HEK293T (cell line): ENCODE measurements around the gene PTGER1.
"Not testable (repeated sequence)": the region's sequence is repeated elsewhere in the genome, so short reads cannot be mapped to it uniquely, and the experiment has no call there.

Source experiments
- CTCF ChIA-PET: fragments of 350-600 bp; formaldehyde crosslinking; extraction: SDS; loops from one replicate; lab custom pipeline; 2021; ENCODE audit warnings: antibody characterized with exemption, inconsistent platforms; lab: Yijun Ruan, JAX
- POLR2A ChIA-PET: fragments of 350-600 bp; formaldehyde crosslinking; extraction: SDS; loops from one replicate; lab custom pipeline; 2020; ENCODE audit warnings: antibody characterized with exemption, inconsistent platforms; lab: Yijun Ruan, JAX
- DNase-seq: peaks from one replicate; pipeline ENCODE4 v3.0.0; 2012; ENCODE audit warnings: mixed read lengths; ENCODE audit errors: extremely low spot score
- ARNT ChIP-seq: fragments of 450-650 bp; IDR thresholded peaks from 2 replicates; pipeline ENCODE4 v1.6.1; 2017; ENCODE audit warnings: mild to moderate bottlenecking
- BHLHE40 ChIP-seq: fragments of 450-650 bp; IDR thresholded peaks from 2 replicates; pipeline ENCODE4 v1.6.1; 2016; ENCODE audit warnings: mild to moderate bottlenecking, moderate library complexity, borderline replicate concordance
- CTBP1 ChIP-seq: fragments of 450-650 bp; IDR thresholded peaks from 2 replicates; pipeline ENCODE4 v1.6.1; 2016; ENCODE audit warnings: borderline replicate concordance
- ELF4 ChIP-seq: fragments of 450-650 bp; IDR thresholded peaks from 2 replicates; pipeline ENCODE4 v1.6.1; 2017; ENCODE audit warnings: antibody characterized with exemption
- FOXA1 ChIP-seq: fragments of 450-650 bp; IDR thresholded peaks from 2 replicates; pipeline ENCODE4 v1.6.1; 2016; ENCODE audit warnings: mild to moderate bottlenecking
- FOXK2 ChIP-seq: fragments of 450-650 bp; IDR thresholded peaks from 2 replicates; pipeline ENCODE4 v1.6.1; 2016; ENCODE audit warnings: mild to moderate bottlenecking
- FOXM1 ChIP-seq: fragments of 450-650 bp; IDR thresholded peaks from 2 replicates; pipeline ENCODE4 v1.6.1; 2017; ENCODE audit warnings: mild to moderate bottlenecking, borderline replicate concordance
- HDGF ChIP-seq: fragments of 450-650 bp; IDR thresholded peaks from 2 replicates; pipeline ENCODE4 v1.6.1; 2017; ENCODE audit warnings: antibody characterized with exemption, borderline replicate concordance
- L3MBTL2 ChIP-seq: fragments of 450-650 bp; conservative IDR thresholded peaks from 2 replicates; pipeline ENCODE4 v1.6.1; 2016; ENCODE audit warnings: mild to moderate bottlenecking
- LEF1 ChIP-seq: fragments of 450-650 bp; IDR thresholded peaks from 2 replicates; pipeline ENCODE4 v1.6.1; 2017; ENCODE audit warnings: mild to moderate bottlenecking, borderline replicate concordance
- NFRKB ChIP-seq: fragments of 450-650 bp; IDR thresholded peaks from 2 replicates; pipeline ENCODE4 v1.6.1; 2016; ENCODE audit warnings: mild to moderate bottlenecking, moderate library complexity
- SP1 ChIP-seq: fragments of 450-650 bp; IDR thresholded peaks from 2 replicates; pipeline ENCODE4 v1.6.1; 2017
- SUZ12 ChIP-seq: fragments of 450-650 bp; IDR thresholded peaks from 2 replicates; pipeline ENCODE4 v1.6.1; 2016; ENCODE audit warnings: mild to moderate bottlenecking
- TARDBP ChIP-seq: fragments of 450-650 bp; IDR thresholded peaks from 2 replicates; pipeline ENCODE4 v1.6.1; 2016
- ZNF384 ChIP-seq: fragments of 450-650 bp; IDR thresholded peaks from 2 replicates; pipeline ENCODE4 v1.6.1; 2016
- TF ChIP-seq, protein P1 (sequence below): fragments of 450-650 bp; IDR thresholded peaks from 2 replicates; pipeline ENCODE4 v1.6.1; 2016

PTGER1 gene

GRCh38 chr19:14510311-14511228 is 35.4 kb upstream of the PTGER1 start:
- CTCF ChIA-PET = interaction anchor here (0.8 kb wide), 1 partner anchor 13 kb away, joined by 5 read pairs; no protein-coding TSS in a partner anchor

GRCh38 chr19:14507704-14508542 is 32.8 kb upstream of the PTGER1 start:
- DNase-seq = no peak
- CTCF ChIA-PET = no interaction called here
- POLR2A ChIA-PET = interaction anchor here (6.8 kb wide), 1 partner anchor 10 kb away, joined by 53 read pairs; the partner anchor contains the start of gene DNAJB1
- TF ChIP-seq ARNT = no peak
- TF ChIP-seq FOXK2 = no peak
- no peak for TF ChIP-seq SP1

More at GRCh38 chr19:14510311-14511228, 35.4 kb upstream of the PTGER1 start:
- TF ChIP-seq ZNF384 = peak; percentile 75
- no peak for TF ChIP-seq FOXA1
- TF ChIP-seq BHLHE40 = no peak
- POLR2A ChIA-PET = interaction anchor here (6.8 kb wide), 1 partner anchor 8 kb away, joined by 53 read pairs; the partner anchor contains the start of gene DNAJB1
- DNase-seq = no peak

DNA sequence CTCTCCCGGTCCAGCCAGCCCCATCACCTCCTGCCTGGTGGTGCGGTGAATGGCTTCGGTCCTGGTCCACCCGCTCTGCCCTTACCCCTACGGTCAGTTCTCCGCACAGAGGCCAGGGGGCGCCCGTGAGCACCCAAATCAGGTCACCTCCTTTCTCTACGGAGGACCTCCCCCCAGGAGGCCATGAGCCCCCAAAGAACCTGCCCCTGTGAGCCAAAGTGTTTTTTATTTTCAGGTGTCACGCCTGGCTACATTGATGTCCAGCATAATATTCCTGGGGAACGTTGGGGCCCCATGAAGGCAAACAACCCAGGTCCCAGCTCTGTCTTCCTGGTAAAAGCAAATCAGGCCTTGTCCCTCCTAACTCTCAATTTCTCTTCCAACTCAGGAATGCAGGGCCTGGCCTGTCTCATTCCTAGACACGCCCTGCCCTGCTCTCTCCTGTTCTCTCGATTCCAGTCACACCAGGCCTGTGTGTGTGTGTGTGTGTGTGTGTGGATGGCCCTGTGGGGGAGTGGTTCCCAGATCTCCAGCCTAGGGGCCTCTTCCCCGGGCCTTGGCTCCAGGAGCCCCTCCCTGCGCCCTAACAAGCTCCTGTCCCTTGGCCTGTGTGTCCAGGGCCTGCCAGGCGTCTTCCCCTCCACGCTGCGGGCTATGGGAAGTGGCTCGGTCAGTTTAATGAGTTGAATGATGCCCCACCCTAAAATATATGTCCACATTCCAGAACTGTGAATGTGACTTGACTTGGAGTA is 30.5 kb upstream of the PTGER1 start:
- peak; percentile 90 for DNase-seq
- POLR2A ChIA-PET = interaction anchor here (6.8 kb wide), 1 partner anchor 13 kb away, joined by 53 read pairs; the partner anchor contains the start of gene DNAJB1
- TF ChIP-seq ARNT (no peak), ZNF384 (no peak), TARDBP (no peak), L3MBTL2 (no peak), FOXK2 (no peak), NFRKB (no peak), CTBP1 (no peak), LEF1 (no peak), FOXM1 (no peak), FOXA1 (no peak), BHLHE40 (no peak), HDGF (no peak), ELF4 (no peak), SP1 (no peak), SUZ12 (no peak)
- TF ChIP-seq, protein P1, sequence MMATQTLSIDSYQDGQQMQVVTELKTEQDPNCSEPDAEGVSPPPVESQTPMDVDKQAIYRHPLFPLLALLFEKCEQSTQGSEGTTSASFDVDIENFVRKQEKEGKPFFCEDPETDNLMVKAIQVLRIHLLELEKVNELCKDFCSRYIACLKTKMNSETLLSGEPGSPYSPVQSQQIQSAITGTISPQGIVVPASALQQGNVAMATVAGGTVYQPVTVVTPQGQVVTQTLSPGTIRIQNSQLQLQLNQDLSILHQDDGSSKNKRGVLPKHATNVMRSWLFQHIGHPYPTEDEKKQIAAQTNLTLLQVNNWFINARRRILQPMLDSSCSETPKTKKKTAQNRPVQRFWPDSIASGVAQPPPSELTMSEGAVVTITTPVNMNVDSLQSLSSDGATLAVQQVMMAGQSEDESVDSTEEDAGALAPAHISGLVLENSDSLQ = no peak
- CTCF ChIA-PET = interaction anchor here (0.6 to 1.6 kb wide), 3 partner anchors 11 to 190 kb away, joined by 3 to 7 read pairs (median 5); no protein-coding TSS in a partner anchor

GRCh38 chr19:14504575-14504974 is 29.4 kb upstream of the PTGER1 start:
- DNase-seq = not testable (repeated sequence)
- CTCF ChIA-PET = interaction anchor here (0.6 to 1.6 kb wide), 7 partner anchors 8 to 364 kb away, joined by 3 to 7 read pairs (median 3); partner anchors contain the start of gene DNAJB1
- POLR2A ChIA-PET = interaction anchor here (6.8 kb wide), 1 partner anchor 14 kb away, joined by 53 read pairs; the partner anchor contains the start of gene DNAJB1

DNA sequence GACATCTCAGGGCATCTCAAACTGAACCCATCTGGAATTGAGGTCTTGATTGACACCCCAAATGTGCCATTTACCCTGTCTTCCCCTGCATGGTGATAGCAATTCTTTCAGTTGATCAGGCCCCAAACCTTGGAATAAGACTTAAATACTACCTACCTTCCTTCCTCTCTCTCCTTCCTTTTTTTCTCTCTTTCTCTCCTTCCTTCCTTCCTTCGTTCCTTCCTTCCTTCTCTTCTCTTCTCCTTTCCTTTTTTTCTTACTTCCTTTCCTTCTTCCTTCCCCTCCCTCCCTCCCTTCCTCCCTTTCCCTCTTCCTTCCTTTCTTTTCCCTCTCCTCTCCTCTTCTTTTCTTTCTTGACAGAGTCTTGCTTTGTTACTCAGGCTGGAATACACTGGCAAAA is 28.1 kb upstream of the PTGER1 start:
- no peak for DNase-seq
- TF ChIP-seq, protein P1 = 0 out of 2 replicates have a peak, but pooled peaks have one; percentile 29
- TF ChIP-seq NFRKB (no peak), TARDBP (no peak)
- ChIA-PET CTCF (interaction anchor here (1.5 kb wide), 1 partner anchor 9 kb away, joined by 3 read pairs; no protein-coding TSS in a partner anchor), POLR2A (no interaction called here)

DNA sequence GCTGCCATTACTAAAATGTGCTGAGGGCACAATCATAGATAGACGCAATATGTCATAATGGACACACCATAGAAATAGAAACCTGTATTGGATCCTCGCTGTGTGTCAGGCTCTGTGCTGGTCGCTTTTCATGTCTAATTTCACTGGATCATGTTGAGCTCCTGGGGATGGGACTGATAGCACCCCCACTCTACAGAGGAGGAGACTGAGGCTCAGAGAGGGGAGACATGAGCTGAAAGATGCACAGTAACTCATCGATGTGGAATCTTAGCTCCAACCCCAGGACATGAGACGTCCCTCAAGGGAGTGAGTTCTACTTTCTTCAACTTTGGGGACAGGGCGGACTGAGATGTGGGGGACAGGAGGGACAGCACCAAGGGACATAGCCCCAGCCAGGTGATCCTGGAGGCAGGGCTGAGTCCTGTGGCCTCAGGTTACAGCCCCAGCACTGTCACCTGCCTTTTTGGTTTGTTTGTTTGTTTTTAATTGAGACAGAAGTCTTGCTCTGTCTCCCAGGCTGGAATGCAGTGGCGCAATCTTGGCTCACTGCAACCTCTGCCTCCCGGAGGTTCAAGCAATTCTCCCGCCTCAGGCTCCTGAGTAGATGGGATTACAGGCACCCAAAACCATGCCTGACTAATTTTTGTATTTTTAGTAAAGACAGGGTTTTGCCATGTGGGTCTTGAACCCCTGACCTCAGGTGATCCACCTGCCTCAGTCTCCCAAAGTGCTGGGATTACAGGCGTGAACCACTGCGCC is 27.4 kb upstream of the PTGER1 start:
- TF ChIP-seq BHLHE40 (no peak), FOXM1 (no peak), SUZ12 (no peak), ARNT (no peak), FOXA1 (no peak), ZNF384 (no peak), NFRKB (no peak), CTBP1 (no peak), FOXK2 (no peak), ELF4 (no peak), TARDBP (no peak), LEF1 (no peak), L3MBTL2 (no peak), SP1 (no peak)
- TF ChIP-seq, protein P1 = no peak
- ChIA-PET POLR2A (interaction anchor here (1.0 kb wide), 1 partner anchor 16 kb away, joined by 4 read pairs; the partner anchor contains the start of gene DNAJB1), CTCF (interaction anchor here (0.5 kb wide), 1 partner anchor 63 kb away, joined by 6 read pairs; no protein-coding TSS in a partner anchor)
- DNase-seq = no peak
